HCT116 (cell line): ENCODE results near the gene CASKIN2. TPM values are rescaled to one million over a fixed set of nuclear protein-coding genes. Genes with fewer than 3 reads are reported as not detected.
A peak's percentile ranks its signal among the peaks of the same experiment; 100 is the strongest.

Source experiments
- ATAC-seq: fragments of 200-7000 bp; cut with Tn5 transposase; 2 replicates; pipeline ENCODE4 v1.9.1; 2020; ENCODE audit warnings: mild to moderate bottlenecking, moderate library complexity
- BruUV-seq: library from RNA; stranded (reverse); fragments of 400-500 nt; replicated peaks from 2 replicates; lab custom pipeline; 2021; lab: Mats Ljungman, UMichigan
- CTCF ChIA-PET: fragments of 300-600 bp; sonication (Branson Sonifier 250); formaldehyde crosslinking; loops from one replicate; lab custom pipeline; 2021; ENCODE audit warnings: antibody characterized with exemption; lab: Charles Lee
- POLR2A ChIA-PET: fragments of 300-600, 350-600 bp; sonication (Branson Sonifier 250); formaldehyde crosslinking; loops from one replicate; lab custom pipeline; 2021; ENCODE audit warnings: antibody characterized with exemption; lab: Charles Lee
- RAD21 ChIA-PET, 2 experiments: fragments of 300-600 bp; sonication (Branson Sonifier 250); formaldehyde crosslinking; loops; one replicate each; lab custom pipeline; 2023; ENCODE audit warnings: low total read pairs in 2 of 2; ENCODE audit not compliant: uncharacterized antibody in 2 of 2, unreplicated experiment in 2 of 2, low non-redundant PET in 1 of 2; lab: Charles Lee
- DNase-seq: peaks from one replicate; pipeline ENCODE4 v3.0.0-alpha.2; 2010; ENCODE audit warnings: low read depth, low spot score
- H2AFZ ChIP-seq: fragments of 200-600 bp; shearing (Covaris generic), sonication (generic); 2 replicates; pipeline ENCODE4 v1.6.1; 2017; ENCODE audit warnings: low read depth, mixed run types, mixed read lengths, antibody characterized with exemption, low read length; ENCODE audit not compliant: poor library complexity, severe bottlenecking
- H3K27ac ChIP-seq: 2 replicates; pipeline ENCODE4 v1.5.1; 2012; ENCODE audit warnings: low read depth, low read length
- H3K27me3 ChIP-seq: fragments of 200-600 bp; sonication (generic); 2 replicates; pipeline ENCODE4 v1.6.1; 2016; ENCODE audit warnings: mixed run types, low read length, mixed read lengths; ENCODE audit not compliant: insufficient read depth
- H3K36me3 ChIP-seq, 2 experiments: fragments of 200-500 bp in 1 of 2; fragments of 200-600 bp in 1 of 2; sonication (Bioruptor generic) in 1 of 2; sonication (generic) in 1 of 2; 2 replicates each; pipeline versions ENCODE4 v1.5.1 to v1.6.1; 2014 to 2016; ENCODE audit warnings: low read length in 2 of 2, inconsistent platforms in 1 of 2, mixed read lengths in 1 of 2, mixed run types in 1 of 2; ENCODE audit not compliant: insufficient read depth in 2 of 2, control insufficient read depth in 1 of 2
- H3K4me1 ChIP-seq, 2 experiments: fragments of 200-600 bp in 1 of 2; sonication (generic) in 1 of 2; 2 replicates each; pipeline versions ENCODE4 v1.5.1 to v1.6.1; 2012 to 2017; ENCODE audit warnings: low read length in 2 of 2, inconsistent platforms in 1 of 2, mild to moderate bottlenecking in 1 of 2, mixed read lengths in 1 of 2, mixed run types in 1 of 2, moderate library complexity in 1 of 2; ENCODE audit not compliant: insufficient read depth in 2 of 2, control insufficient read depth in 1 of 2
- H3K4me2 ChIP-seq: fragments of 200-600 bp; sonication (generic); 2 replicates; pipeline ENCODE4 v1.6.1; 2017; ENCODE audit warnings: mixed run types, low read length, mixed read lengths
- H3K4me3 ChIP-seq, 2 experiments: fragments of 200-600 bp in 1 of 2; sonication (generic) in 1 of 2; replicated peaks in 1 of 2; 2 replicates each; pipeline ENCODE4 v1.5.1; 2011 to 2016; ENCODE audit warnings: low read length in 2 of 2, control low read depth in 1 of 2, low read depth in 1 of 2, mild to moderate bottlenecking in 1 of 2, mixed read lengths in 1 of 2, mixed run types in 1 of 2
- H3K79me2 ChIP-seq: fragments of 200-600 bp; sonication (generic); 2 replicates; pipeline ENCODE4 v1.6.1; 2017; ENCODE audit warnings: mild to moderate bottlenecking, mixed run types, low read length, moderate library complexity, mixed read lengths; ENCODE audit not compliant: insufficient read depth
- H3K9ac ChIP-seq: fragments of 200-600 bp; sonication (generic); 2 replicates; pipeline ENCODE4 v1.6.1; 2016; ENCODE audit warnings: low read length, mixed read lengths
- H3K9me2 ChIP-seq: fragments of 200-600 bp; sonication (generic), shearing (Covaris generic); 2 replicates; pipeline ENCODE4 v1.6.1; 2017; ENCODE audit warnings: mixed run types, mild to moderate bottlenecking, moderate library complexity; ENCODE audit not compliant: insufficient read depth
- H3K9me3 ChIP-seq, 2 experiments: fragments of 200-500 bp in 1 of 2; fragments of 200-600 bp in 1 of 2; sonication (Bioruptor generic) in 1 of 2; sonication (generic) in 1 of 2; 2 replicates each; pipeline ENCODE4 v1.6.1; 2014 to 2017; ENCODE audit warnings: low read length in 2 of 2, mixed read lengths in 2 of 2, inconsistent platforms in 1 of 2, low read depth in 1 of 2, mild to moderate bottlenecking in 1 of 2, mixed run types in 1 of 2, moderate library complexity in 1 of 2; ENCODE audit not compliant: control insufficient read depth in 1 of 2, insufficient read depth in 1 of 2
- H4K20me1 ChIP-seq: fragments of 200-600 bp; sonication (generic), shearing (Covaris generic); 2 replicates; pipeline ENCODE4 v1.6.1; 2017; ENCODE audit warnings: mixed run types, mild to moderate bottlenecking, moderate library complexity; ENCODE audit not compliant: insufficient read depth
- ATF3 ChIP-seq: IDR thresholded peaks from 2 replicates; pipeline ENCODE4 v1.6.1; 2012
- CBX3 ChIP-seq: IDR thresholded peaks from 2 replicates; pipeline ENCODE4 v1.6.1; 2012; ENCODE audit warnings: low read depth
- CEBPB ChIP-seq: IDR thresholded peaks from 2 replicates; pipeline ENCODE4 v1.6.1; 2012; ENCODE audit warnings: low read depth
- ELF1 ChIP-seq: IDR thresholded peaks from 2 replicates; pipeline ENCODE4 v1.6.1; 2012; ENCODE audit warnings: low read depth, borderline replicate concordance
- EZH2 ChIP-seq: fragments of 200-600 bp; sonication (generic); IDR thresholded peaks from 2 replicates; pipeline ENCODE4 v1.6.1; 2017; ENCODE audit warnings: antibody characterized with exemption, mixed run types
- JUND ChIP-seq: IDR thresholded peaks from 2 replicates; pipeline ENCODE4 v1.6.1; 2012
- RAD21 ChIP-seq: IDR thresholded peaks from 2 replicates; pipeline ENCODE4 v1.6.1; 2012; ENCODE audit warnings: low read depth, mild to moderate bottlenecking
- REST ChIP-seq: IDR thresholded peaks from 2 replicates; pipeline ENCODE4 v1.6.1; 2012; ENCODE audit warnings: low read depth
- SIN3A ChIP-seq: IDR thresholded peaks from 2 replicates; pipeline ENCODE4 v1.6.1; 2012; ENCODE audit warnings: low read depth
- SP1 ChIP-seq: IDR thresholded peaks from 2 replicates; pipeline ENCODE4 v1.6.1; 2012; ENCODE audit warnings: low read depth
- TCF7L2 ChIP-seq: IDR thresholded peaks from 2 replicates; pipeline ENCODE4 v1.7.0; 2011; ENCODE audit warnings: borderline replicate concordance, inconsistent platforms; ENCODE audit not compliant: insufficient read depth, insufficient read length; ENCODE audit errors: extremely low read depth
- YY1 ChIP-seq: IDR thresholded peaks from 2 replicates; pipeline ENCODE4 v1.6.1; 2011; ENCODE audit warnings: low read length, low read depth, moderate library complexity, mild to moderate bottlenecking; ENCODE audit not compliant: insufficient replicate concordance; ENCODE audit errors: extremely low read depth
- intact Hi-C: fragments of 100-400 bp; cut with micrococcal nuclease; formaldehyde crosslinking; loops from 2 replicates; pipeline ENCODE4 v1.10.0; 2022
- total RNA-seq: library from RNA; stranded (reverse); gene quantifications from one replicate; pipeline ENCODE4 v1.2.1, GENCODE V29; 2021; ENCODE audit not compliant: unreplicated experiment

The CASKIN2 gene
- total RNA-seq, 1 experiment from 2014 or later: 38.4 TPM

- no peak for DNase-seq
- H3K9ac ChIP-seq: no peak overlapping the region
- no peaks in the 10 kb centered on the region; the same call in 1 of the 2 replicates for H4K20me1 ChIP-seq
- ChIA-PET RAD21 (interaction anchor here in 1 of 2 experiments (1.3 kb wide), 1 partner anchor 11 kb away, joined by 3 read pairs; no protein-coding TSS in a partner anchor), CTCF (interaction anchor here (1.0 kb wide), 1 partner anchor 12 kb away, joined by 4 read pairs; the partner anchor contains the start of gene LLGL2), POLR2A (interaction anchor here (0.6 to 1.0 kb wide), 2 partner anchors 15 to 224 kb away, joined by 3 read pairs; partner anchors contain the start of gene SLC25A19)
- H3K4me1 ChIP-seq: peaks cover 27 to 67% of the 10 kb centered on the region in 2 experiments
- peaks cover 5 to 24% of the 10 kb centered on the region in 2 experiments; a peak in 2 of 4 replicates for H3K36me3 ChIP-seq
- H3K4me2 ChIP-seq: no peak overlapping the region
- H3K9me2 ChIP-seq: no peaks in the 10 kb centered on the region
- H3K27me3 ChIP-seq: no peaks in the 10 kb centered on the region
- no peak overlapping the region for H2AFZ ChIP-seq
- H3K79me2 ChIP-seq: peaks cover 66% of the 10 kb centered on the region
- BruUV-seq: TSS peak; percentile 38
- H3K27ac ChIP-seq: no peak overlapping the region
- intact Hi-C loops: loop anchor here (10.0 kb wide), 1 partner anchor 232 kb away; no protein-coding TSS in a partner anchor
- ATAC-seq: no peak
- H3K9me3 ChIP-seq: no peaks in the 10 kb centered on the region
- TF ChIP-seq SP1: no peak
- no peak for TF ChIP-seq CEBPB
- no peak for TF ChIP-seq RAD21
- no peak for TF ChIP-seq ATF3
- TF ChIP-seq JUND: no peak
- no peak for TF ChIP-seq ELF1
- no peak for TF ChIP-seq SIN3A
- no peak for TF ChIP-seq TCF7L2
- TF ChIP-seq CBX3: no peak
- TF ChIP-seq EZH2: no peak
- TF ChIP-seq YY1: no peak
- TF ChIP-seq REST: no peak
- H3K4me3 ChIP-seq: no peak overlapping the region
These were observed 2.3 kb downstream of the CASKIN2 start for GRCh38 chr17:75512926-75513640.
